IPS-15b (cell line): Measurements from ENCODE around the gene TTC9C.
A peak's percentile ranks its signal among the peaks of the same experiment; 100 is the strongest.
"Not testable (repeated sequence)": the region's sequence is repeated elsewhere in the genome, so short reads cannot be mapped to it uniquely, and the experiment has no call there.

Source experiments
- H3K27me3 ChIP-seq: one replicate; pipeline ENCODE4 v1.6.1; 2013; ENCODE audit warnings: low read length; ENCODE audit not compliant: control insufficient read depth, insufficient read depth
- H3K36me3 ChIP-seq: one replicate; pipeline ENCODE4 v1.6.1; 2013; ENCODE audit warnings: low read length; ENCODE audit not compliant: control insufficient read depth, insufficient read depth
- H3K4me1 ChIP-seq: one replicate; pipeline ENCODE4 v1.6.1; 2013; ENCODE audit warnings: mild to moderate bottlenecking, low read length; ENCODE audit not compliant: control insufficient read depth, insufficient read depth
- H3K4me3 ChIP-seq: one replicate; pipeline ENCODE4 v1.5.1; 2013; ENCODE audit warnings: low read depth, low read length
- H3K9ac ChIP-seq: one replicate; pipeline ENCODE4 v1.6.1; 2013; ENCODE audit warnings: low read depth, mild to moderate bottlenecking, low read length
- H3K9me3 ChIP-seq: one replicate; pipeline ENCODE4 v1.6.1; 2013; ENCODE audit warnings: mild to moderate bottlenecking, low read length; ENCODE audit not compliant: control insufficient read depth, insufficient read depth

Gene TTC9C

GRCh38 chr11:62727872-62728170 lies 465 bp upstream of the TTC9C start:
- Histone ChIP-seq H3K9ac (peak overlapping the region; percentile 94), H3K9me3 (no peaks in the 10 kb centered on the region), H3K36me3 (peaks cover 11% of the 10 kb centered on the region), H3K4me1 (peaks cover 5% of the 10 kb centered on the region), H3K27me3 (no peaks in the 10 kb centered on the region), H3K4me3 (peak overlapping the region; percentile 99)

- not testable (repeated sequence) for H3K4me1 ChIP-seq
Measured at GRCh38 chr11:62730076-62730475, 1.8 kb downstream of the TTC9C start.

GRCh38 chr11:62732830-62733229 lies 4.5 kb downstream of the TTC9C start:
- Histone ChIP-seq H3K9me3 (no peaks in the 10 kb centered on the region), H3K36me3 (peaks cover 3% of the 10 kb centered on the region), H3K4me3 (no peak overlapping the region), H3K27me3 (no peaks in the 10 kb centered on the region), H3K4me1 (no peaks in the 10 kb centered on the region), H3K9ac (no peak overlapping the region)

More at GRCh38 chr11:62730076-62730475, 1.8 kb downstream of the TTC9C start:
- H3K9ac ChIP-seq, H3K9me3 ChIP-seq, H3K36me3 ChIP-seq, H3K4me3 ChIP-seq, H3K27me3 ChIP-seq: not testable (repeated sequence)

- Histone ChIP-seq H3K36me3 (peaks cover 16% of the 10 kb centered on the region), H3K4me1 (no peaks in the 10 kb centered on the region), H3K9me3 (no peaks in the 10 kb centered on the region), H3K9ac (no peak overlapping the region), H3K27me3 (no peaks in the 10 kb centered on the region), H3K4me3 (no peak overlapping the region)
Measured at GRCh38 chr11:62737196-62737595, 8.9 kb downstream of the TTC9C start.

- no peak overlapping the region for H3K9ac ChIP-seq
Measured at GRCh38 chr11:62747475-62748160, 19.3 kb downstream of the TTC9C start.

GRCh38 chr11:62749931-62750330 lies 21.6 kb downstream of the TTC9C start:
- H3K4me1 ChIP-seq, H3K9ac ChIP-seq, H3K4me3 ChIP-seq, H3K27me3 ChIP-seq, H3K9me3 ChIP-seq: not testable (repeated sequence)
- H3K36me3 ChIP-seq, result peaks cover 22% of the 10 kb centered on the region

More at GRCh38 chr11:62747475-62748160, 19.3 kb downstream of the TTC9C start:
- H3K36me3 ChIP-seq, result peaks cover 15% of the 10 kb centered on the region
- no peaks in the 10 kb centered on the region for H3K27me3 ChIP-seq
- no peak overlapping the region for H3K4me3 ChIP-seq
- H3K4me1 ChIP-seq, result no peaks in the 10 kb centered on the region
- no peaks in the 10 kb centered on the region for H3K9me3 ChIP-seq

- Histone ChIP-seq H3K9me3 (no peaks in the 10 kb centered on the region), H3K9ac (no peak overlapping the region)
Measured at GRCh38 chr11:62752177-62752785, 24.0 kb downstream of the TTC9C start.

GRCh38 chr11:62752994-62753735 lies 24.9 kb downstream of the TTC9C start:
- peak overlapping the region; percentile 26 for H3K9ac ChIP-seq
- peak overlapping the region; percentile 96 for H3K4me3 ChIP-seq
- H3K4me1 ChIP-seq, result peaks cover 5% of the 10 kb centered on the region
- H3K36me3 ChIP-seq, result peaks cover 22% of the 10 kb centered on the region
- no peaks in the 10 kb centered on the region for H3K9me3 ChIP-seq
- no peaks in the 10 kb centered on the region for H3K27me3 ChIP-seq

More at GRCh38 chr11:62752177-62752785, 24.0 kb downstream of the TTC9C start:
- Histone ChIP-seq H3K4me3 (no peak overlapping the region), H3K27me3 (no peaks in the 10 kb centered on the region), H3K36me3 (peaks cover 22% of the 10 kb centered on the region), H3K4me1 (peaks cover 5% of the 10 kb centered on the region)

GRCh38 chr11:62753736-62754603 lies 25.7 kb downstream of the TTC9C start, which contains the start of gene ZBTB3:
Gene ZBTB3, minus strand, starts transcription at chr11:62754160. Its CDS starts 496 bp downstream, at chr11:62753664.
- Histone ChIP-seq H3K27me3 (no peaks in the 10 kb centered on the region), H3K4me3 (peak within 1 kb of the TSS; percentile 96), H3K36me3 (peaks cover 22% of the 10 kb centered on the region), H3K9me3 (no peaks in the 10 kb centered on the region), H3K9ac (peak within 1 kb of the TSS; percentile 74), H3K4me1 (peaks cover 5% of the 10 kb centered on the region)

- H3K4me3 ChIP-seq, result no peak overlapping the region
- no peaks in the 10 kb centered on the region for H3K9me3 ChIP-seq
- no peaks in the 10 kb centered on the region for H3K27me3 ChIP-seq
- H3K36me3 ChIP-seq, result peaks cover 20% of the 10 kb centered on the region
- H3K9ac ChIP-seq, result no peak overlapping the region
- H3K4me1 ChIP-seq, result peaks cover 5% of the 10 kb centered on the region
Measured at GRCh38 chr11:62755086-62755615, 26.9 kb downstream of the TTC9C start.
